ENCODE results near the gene MYO1D.
"Not testable (repeated sequence)": the region's sequence is repeated elsewhere in the genome, so short reads cannot be mapped to it uniquely, and the experiment has no call there.

MYO1D gene

GRCh38 chr17:32774695-32775084 lies 102.2 kb downstream of the MYO1D start:
- no peak for DNase-seq (ENCODE audit: low read depth in 2 of 2)

- DNase-seq (ENCODE audit: low read depth in 2 of 2), result no peak
Observed at GRCh38 chr17:32773856-32774694, 102.8 kb downstream of the MYO1D start.

- no peak for DNase-seq (ENCODE audit: low read depth in 2 of 2)
Observed at GRCh38 chr17:32772453-32773025, 104.4 kb downstream of the MYO1D start.

DNA sequence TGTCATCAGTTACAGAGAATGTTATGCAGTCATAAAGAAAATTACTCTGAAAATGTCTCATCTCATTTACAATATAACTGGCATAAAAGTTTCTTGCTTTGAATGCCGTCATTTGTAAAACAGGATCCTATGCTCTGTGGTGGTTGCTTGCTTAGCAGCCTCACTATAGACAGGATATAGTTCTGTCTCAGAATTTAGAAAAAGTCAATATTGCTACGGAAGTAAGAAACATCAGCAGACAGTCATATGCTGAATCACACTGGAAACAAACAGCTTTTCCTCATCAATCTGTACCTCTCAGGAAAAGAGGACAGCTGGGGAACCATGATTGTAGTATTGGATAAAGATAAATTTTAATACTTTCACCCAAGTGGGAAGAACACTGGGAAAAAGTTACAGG lies 105.5 kb downstream of the MYO1D start:
- no peak for DNase-seq (ENCODE audit: low read depth in 2 of 2)

- no peak for DNase-seq (ENCODE audit: low read depth in 2 of 2)
Observed at GRCh38 chr17:32769846-32770245, 107.1 kb downstream of the MYO1D start.

DNA sequence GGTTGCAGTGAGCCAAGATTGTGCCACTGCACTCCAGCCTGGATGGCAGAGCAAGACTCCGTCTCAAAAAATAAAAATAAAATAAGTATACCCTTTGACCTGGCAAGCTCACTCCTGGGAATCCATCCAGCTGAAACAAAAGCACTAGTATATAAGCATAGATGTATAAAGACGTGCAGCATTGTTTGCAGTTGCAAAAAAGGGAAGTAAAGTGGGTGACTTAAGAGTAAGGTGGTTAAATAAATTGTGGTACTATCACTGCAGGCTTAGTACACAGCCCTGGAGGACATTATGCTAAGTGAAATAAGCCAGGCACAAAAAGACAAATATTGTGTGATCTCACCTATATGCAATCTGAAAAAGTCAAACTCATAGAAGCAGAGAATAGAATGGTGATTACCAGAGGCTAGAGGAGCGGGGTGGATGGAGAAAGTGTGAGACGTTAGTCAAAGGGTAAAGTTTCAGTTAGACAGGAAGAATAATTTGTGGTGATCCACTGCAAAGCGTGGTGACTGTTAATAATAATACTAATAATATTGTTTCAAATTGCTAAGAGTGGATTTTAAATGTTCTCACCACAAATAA lies 113.0 kb downstream of the MYO1D start:
- DNase-seq (ENCODE audit: low read depth in 2 of 2), result no peak

DNA sequence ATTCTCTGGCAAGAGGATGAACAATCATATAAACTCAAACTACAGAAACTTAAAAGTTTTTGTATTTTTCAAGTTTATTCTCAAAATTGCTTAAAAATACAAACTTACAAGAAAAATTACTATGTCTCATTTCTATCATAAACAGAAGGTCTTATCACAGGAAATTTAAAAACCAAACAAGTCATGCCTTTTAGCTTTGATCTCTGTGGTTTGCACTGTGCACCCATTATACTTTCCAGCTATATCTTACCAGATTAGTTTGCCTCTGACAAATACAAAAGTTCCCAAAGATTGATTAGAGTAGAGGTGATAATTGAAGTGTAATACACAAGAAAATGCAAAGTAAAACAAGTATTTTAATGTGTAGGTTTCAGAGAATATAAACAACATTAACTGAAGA lies 117.4 kb downstream of the MYO1D start:
- no peak for DNase-seq (ENCODE audit: low read depth in 2 of 2)

DNA sequence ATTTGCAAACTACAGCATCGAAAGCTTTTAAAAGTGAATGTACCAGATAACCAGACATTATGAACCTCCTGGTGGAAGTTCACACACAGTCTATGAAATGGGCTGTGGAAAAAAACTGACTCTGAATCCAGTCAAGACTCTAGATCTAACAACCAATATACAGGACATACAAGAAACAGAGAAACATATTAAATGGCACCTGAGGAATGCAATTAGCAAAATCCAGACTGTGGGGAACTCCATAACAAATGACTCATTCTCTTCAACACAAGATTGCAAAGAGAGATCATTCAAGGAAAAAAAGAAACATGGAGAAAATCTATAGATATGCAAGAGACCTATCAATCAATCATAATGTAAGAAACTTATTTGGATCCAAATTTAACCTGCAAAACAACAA lies 119.0 kb downstream of the MYO1D start:
- DNase-seq (ENCODE audit: low read depth in 2 of 2), result no peak

DNA sequence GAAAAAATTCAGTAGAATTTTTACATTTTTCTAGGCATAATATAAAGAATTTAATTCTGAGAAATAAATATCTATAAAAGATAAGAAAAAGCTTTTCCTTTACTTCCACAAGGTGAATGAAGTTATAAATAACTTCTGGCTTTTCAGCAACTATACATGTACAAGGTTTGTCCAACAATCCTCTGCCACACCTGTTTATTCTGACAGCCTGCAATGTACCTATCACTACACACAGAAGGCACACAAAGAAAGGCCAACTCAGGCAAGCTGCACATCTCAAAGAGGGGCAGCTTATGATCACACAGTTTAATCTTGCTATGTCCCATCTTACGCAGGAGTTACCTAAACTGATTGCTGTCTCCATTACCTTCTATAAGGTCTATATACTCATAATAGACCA lies 120.2 kb downstream of the MYO1D start:
- DNase-seq (ENCODE audit: low read depth in 2 of 2), result no peak

GRCh38 chr17:32755045-32755805 lies 121.7 kb downstream of the MYO1D start:
- no peak for DNase-seq (ENCODE audit: low read depth in 2 of 2)

- DNase-seq (ENCODE audit: low read depth in 2 of 2), result no peak
Observed at GRCh38 chr17:32752934-32753333, 124.0 kb downstream of the MYO1D start.

DNA sequence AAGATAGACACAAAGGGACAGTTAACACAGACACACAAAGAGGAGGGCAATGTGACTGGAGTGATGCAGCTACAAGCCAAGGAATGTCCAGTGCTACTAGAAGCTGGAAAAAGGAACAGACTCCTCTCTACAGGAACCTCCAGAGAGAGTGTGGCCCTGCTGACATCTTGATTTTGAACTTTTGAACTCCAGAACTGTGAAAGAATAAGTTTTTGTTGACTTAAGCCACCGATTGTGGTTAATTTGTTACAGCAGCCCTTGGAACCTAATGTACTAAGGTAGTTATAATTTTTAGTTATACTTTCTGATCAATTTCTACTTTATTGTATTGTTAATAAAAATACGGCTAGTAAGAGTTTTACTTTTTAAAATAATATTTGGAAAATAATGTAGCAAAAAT lies 129.1 kb downstream of the MYO1D start:
- no peak for DNase-seq (ENCODE audit: low read depth in 2 of 2)

DNA sequence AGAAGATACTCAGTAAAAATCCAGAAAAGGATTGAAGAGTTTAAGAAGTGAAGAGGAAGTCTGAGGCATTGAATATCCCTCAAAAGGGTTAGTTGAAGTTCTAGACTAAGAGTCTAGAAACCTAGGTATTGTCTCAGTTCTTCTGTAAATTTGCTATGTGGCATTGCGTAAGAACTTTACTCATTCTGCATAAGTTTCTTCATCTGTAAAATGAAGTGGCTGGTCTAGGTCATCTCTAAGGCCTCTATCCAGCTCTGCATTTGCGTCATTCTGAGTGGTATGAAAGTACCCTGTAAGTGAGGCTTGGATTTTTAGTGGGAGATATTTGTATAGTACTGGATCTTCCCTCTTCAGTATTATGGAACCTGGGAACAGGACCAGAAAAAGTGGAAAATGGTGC lies 130.2 kb downstream of the MYO1D start:
- no peak for DNase-seq (ENCODE audit: low read depth in 2 of 2)

DNA sequence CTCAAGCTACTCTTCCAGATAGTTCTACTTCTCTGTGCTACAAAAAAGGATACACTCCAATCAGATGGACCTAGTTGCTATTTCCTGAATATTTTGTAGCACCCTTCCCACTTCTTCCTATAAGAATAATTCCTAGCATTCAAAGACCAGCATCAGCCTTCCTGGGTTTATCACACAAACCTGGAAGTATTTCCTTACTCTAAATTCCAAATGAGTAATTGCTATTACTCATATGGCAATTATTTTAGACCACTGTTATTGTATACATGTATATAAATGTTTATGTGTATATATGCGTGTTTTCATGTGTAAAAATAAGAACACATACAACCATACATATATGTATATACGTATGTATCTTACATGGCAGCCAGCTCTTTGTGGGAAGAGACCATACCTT lies 130.6 kb downstream of the MYO1D start:
- no peak for DNase-seq (ENCODE audit: low read depth in 2 of 2)

DNA sequence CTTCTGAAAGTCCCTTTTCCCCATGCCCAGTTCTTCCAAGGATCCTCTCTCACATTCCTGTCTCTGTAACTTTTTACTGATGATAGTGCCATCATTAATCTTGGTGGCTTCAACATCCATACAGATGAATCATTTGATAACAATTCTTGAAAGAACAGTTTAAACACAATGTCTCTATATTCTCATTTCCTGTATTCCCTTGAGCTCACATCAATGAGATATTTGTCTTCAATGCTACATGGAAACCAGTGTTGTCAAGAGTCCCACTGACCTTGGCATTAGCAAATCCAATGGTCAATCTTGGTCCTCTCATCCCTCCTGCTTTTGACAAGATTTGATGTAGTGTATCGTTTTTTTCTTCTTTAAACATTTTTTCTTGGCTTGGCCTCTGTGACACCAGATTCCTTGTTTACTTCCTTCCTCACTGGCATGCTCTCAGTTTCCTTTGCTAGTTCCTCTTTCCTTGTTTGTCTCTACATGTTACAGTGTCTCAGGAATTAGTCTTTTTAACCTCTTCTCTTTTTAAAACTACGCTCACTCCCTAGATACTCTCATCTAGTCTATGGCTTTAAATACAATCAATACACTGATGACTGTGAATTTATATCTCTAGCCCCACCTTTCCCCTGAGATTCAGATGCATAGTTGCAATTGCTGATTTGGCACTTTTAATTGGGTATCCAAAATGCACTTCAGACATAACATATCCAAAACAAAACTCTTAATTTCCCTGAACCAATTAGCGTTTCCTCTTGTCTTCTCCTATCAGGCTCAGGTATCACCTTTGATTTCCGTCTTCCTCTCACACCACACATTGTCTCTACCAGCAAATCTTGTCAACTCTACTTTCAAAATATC lies 134.0 kb downstream of the MYO1D start:
- DNase-seq (ENCODE audit: low read depth in 2 of 2), result no peak

DNA sequence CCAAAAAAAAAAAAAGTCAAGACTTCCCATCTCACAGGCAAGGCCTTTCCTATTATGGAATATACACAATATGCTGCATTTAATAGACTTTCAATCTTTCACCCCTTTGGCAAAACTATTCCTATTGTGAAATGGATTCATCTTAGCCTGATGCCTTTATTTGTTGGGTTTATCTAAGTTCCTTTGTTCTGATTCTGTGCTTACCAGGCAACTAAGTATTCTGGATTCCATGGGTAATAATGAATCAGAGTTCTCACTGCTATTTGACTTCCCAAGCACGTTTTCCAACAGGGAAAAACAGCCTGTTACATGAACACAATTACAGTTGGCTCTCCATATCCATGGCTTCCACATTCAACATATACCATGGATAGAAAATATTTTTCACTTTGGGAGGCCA lies 135.5 kb downstream of the MYO1D start:
- DNase-seq (ENCODE audit: low read depth in 2 of 2), result no peak

DNA sequence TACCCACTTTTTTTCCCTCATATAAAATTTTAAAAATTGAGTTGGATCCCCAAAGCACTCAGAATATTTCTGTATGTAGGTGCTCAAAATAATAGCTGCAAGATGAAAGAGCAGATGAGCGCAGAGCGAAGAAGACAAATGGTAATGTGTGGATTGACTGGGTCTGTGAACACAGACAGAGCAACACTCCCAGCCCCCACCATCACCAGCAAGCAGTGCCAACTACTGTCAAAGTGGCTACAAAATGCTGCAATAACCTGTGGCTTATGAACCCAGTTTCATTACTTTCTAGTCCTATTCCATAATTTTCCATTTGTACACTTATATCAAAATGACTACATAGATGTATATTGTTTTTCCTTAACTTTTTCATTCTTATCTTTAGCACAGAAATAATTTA lies 137.2 kb downstream of the MYO1D start:
- no peak for DNase-seq (ENCODE audit: low read depth in 2 of 2)

- DNase-seq (ENCODE audit: low read depth in 2 of 2), result not testable (repeated sequence)
Observed at GRCh38 chr17:32739151-32739550, 137.8 kb downstream of the MYO1D start.

DNA sequence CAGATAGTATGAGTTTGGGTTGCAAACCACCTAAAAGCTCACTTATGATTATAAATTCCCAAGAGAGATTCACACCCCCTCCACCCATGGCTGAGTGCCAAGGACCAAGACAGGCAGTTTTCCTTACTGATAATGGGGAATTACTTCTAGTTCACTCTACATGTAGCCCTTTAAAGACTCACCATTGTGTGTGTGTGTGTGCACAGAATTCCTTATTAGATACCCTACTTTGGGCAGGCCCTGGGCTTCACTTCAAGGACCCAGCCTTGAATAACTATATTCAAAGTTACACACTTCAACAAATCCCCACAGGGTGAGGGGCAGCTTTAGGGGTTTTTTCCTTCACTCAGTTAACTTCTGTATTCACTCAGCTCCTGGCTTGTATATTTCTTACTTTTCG lies 143.5 kb downstream of the MYO1D start:
- no peak for DNase-seq (ENCODE audit: low read depth in 2 of 2)

GRCh38 chr17:32732900-32733299 lies 144.0 kb downstream of the MYO1D start:
- no peak for DNase-seq (ENCODE audit: low read depth in 2 of 2)

- DNase-seq (ENCODE audit: low read depth in 2 of 2), result no peak
Observed at GRCh38 chr17:32732296-32732642, 144.7 kb downstream of the MYO1D start.

All from stimulated activated CD4-positive, alpha-beta T cell treated with anti-CD3 and anti-CD28 coated beads, Interleukin-12 subunit alpha, Interleukin-12 subunit beta, amount 100 ng/mL, for 24 hours (primary cell).